ENCODE measurements around the gene GSG1L. TPM values are rescaled to one million over a fixed set of nuclear protein-coding genes. Genes with fewer than 3 reads are reported as not detected.

Gene GSG1L
- total RNA-seq, 1 experiment from 2014 or later: not detected

- Histone ChIP-seq H3K4me2 (no peak overlapping the region), H3K4me1 (replicated peaks; ENCODE audit: insufficient read depth) (no peaks in the 10 kb centered on the region), H4K20me1 (ENCODE audit: insufficient read depth) (no peaks in the 10 kb centered on the region), H3K9me2 (ENCODE audit: insufficient read depth) (no peaks in the 10 kb centered on the region), H3K4me3 (no peak overlapping the region), H3K9me3 (ENCODE audit: insufficient read depth, low read depth) (no peaks in the 10 kb centered on the region), H3K36me3 (ENCODE audit: low read depth) (no peaks in the 10 kb centered on the region), H3K79me2 (ENCODE audit: low read depth) (no peaks in the 10 kb centered on the region), H3K27ac (no peak overlapping the region), H2AFZ (no peak overlapping the region), H3F3A (ENCODE audit: insufficient read depth, low read depth) (no peaks in the 10 kb centered on the region), H3K27me3 (ENCODE audit: insufficient read depth, low read depth) (peaks cover 71% of the 10 kb centered on the region)
- CTCF ChIA-PET: no interaction called here
- BruUV-seq (replicated peaks): no TSS peak
- TF ChIP-seq EZH2 (IDR thresholded peaks at IDR 0.05; ENCODE audit: low read depth): no peak
- TF ChIP-seq CTCF (conservative IDR thresholded peaks at IDR 0.05): no peak
- intact Hi-C loops (cut with micrococcal nuclease; ENCODE audit: unreplicated experiment): no loop called here
- POLR2A ChIA-PET (ENCODE audit: unreplicated experiment): no interaction called here
- no peak for DNase-seq
These were observed 262.1 kb downstream of the GSG1L start for GRCh38 chr16:27801289-27801945.

GRCh38 chr16:27800817-27801216 is 262.7 kb downstream of the GSG1L start:
- CTCF ChIA-PET: no interaction called here
- no peaks in the 10 kb centered on the region for H3K9me3 ChIP-seq (ENCODE audit: insufficient read depth, low read depth)
- no peak for TF ChIP-seq CTCF (conservative IDR thresholded peaks at IDR 0.05)
- no peak for TF ChIP-seq EZH2 (IDR thresholded peaks at IDR 0.05; ENCODE audit: low read depth)
- H3K27ac ChIP-seq: no peak overlapping the region
- no peak for DNase-seq
- POLR2A ChIA-PET (ENCODE audit: unreplicated experiment): no interaction called here
- H3K79me2 ChIP-seq (ENCODE audit: low read depth): no peaks in the 10 kb centered on the region
- H4K20me1 ChIP-seq (ENCODE audit: insufficient read depth): no peaks in the 10 kb centered on the region
- H3K27me3 ChIP-seq (ENCODE audit: insufficient read depth, low read depth): peaks cover 65% of the 10 kb centered on the region
- H3K4me1 ChIP-seq (replicated peaks; ENCODE audit: insufficient read depth): no peaks in the 10 kb centered on the region
- no peaks in the 10 kb centered on the region for H3K9me2 ChIP-seq (ENCODE audit: insufficient read depth)
- no peaks in the 10 kb centered on the region for H3K36me3 ChIP-seq (ENCODE audit: low read depth)
- BruUV-seq (replicated peaks): no TSS peak
- no peaks in the 10 kb centered on the region for H3F3A ChIP-seq (ENCODE audit: insufficient read depth, low read depth)
- intact Hi-C loops (cut with micrococcal nuclease; ENCODE audit: unreplicated experiment): no loop called here
- H3K4me2 ChIP-seq: no peak overlapping the region
- no peak overlapping the region for H2AFZ ChIP-seq
- no peak overlapping the region for H3K4me3 ChIP-seq

GRCh38 chr16:27799896-27800295 is 263.6 kb downstream of the GSG1L start:
- BruUV-seq (replicated peaks): no TSS peak
- no peaks in the 10 kb centered on the region for H3K9me3 ChIP-seq (ENCODE audit: insufficient read depth, low read depth)
- H3K27me3 ChIP-seq (ENCODE audit: insufficient read depth, low read depth): peaks cover 69% of the 10 kb centered on the region
- H3K4me2 ChIP-seq: no peak overlapping the region
- ChIA-PET POLR2A (ENCODE audit: unreplicated experiment) (no interaction called here), CTCF (no interaction called here)
- H3K36me3 ChIP-seq (ENCODE audit: low read depth): no peaks in the 10 kb centered on the region
- no peaks in the 10 kb centered on the region for H4K20me1 ChIP-seq (ENCODE audit: insufficient read depth)
- no peak overlapping the region for H2AFZ ChIP-seq
- H3K79me2 ChIP-seq (ENCODE audit: low read depth): no peaks in the 10 kb centered on the region
- TF ChIP-seq CTCF (conservative IDR thresholded peaks at IDR 0.05): no peak
- TF ChIP-seq EZH2 (IDR thresholded peaks at IDR 0.05; ENCODE audit: low read depth): no peak
- no peak for DNase-seq
- H3F3A ChIP-seq (ENCODE audit: insufficient read depth, low read depth): no peaks in the 10 kb centered on the region
- no peak overlapping the region for H3K27ac ChIP-seq
- no peaks in the 10 kb centered on the region for H3K4me1 ChIP-seq (replicated peaks; ENCODE audit: insufficient read depth)
- no peak overlapping the region for H3K4me3 ChIP-seq
- H3K9me2 ChIP-seq (ENCODE audit: insufficient read depth): no peaks in the 10 kb centered on the region
- intact Hi-C loops (cut with micrococcal nuclease; ENCODE audit: unreplicated experiment): no loop called here

Measured in PC-9 (cell line).